Smooth muscle cell of the brain vasculature (primary cell): ENCODE data around the gene DIS3L2.

Experiments used
- DNase-seq: peaks from one replicate; pipeline ENCODE4 v3.0.0-alpha.2; 2012; ENCODE audit warnings: low read depth, low spot score

The DIS3L2 gene

GRCh38 chr2:232385660-232386489 is 424.4 kb downstream of the DIS3L2 start:
- DNase-seq = no peak

DNA sequence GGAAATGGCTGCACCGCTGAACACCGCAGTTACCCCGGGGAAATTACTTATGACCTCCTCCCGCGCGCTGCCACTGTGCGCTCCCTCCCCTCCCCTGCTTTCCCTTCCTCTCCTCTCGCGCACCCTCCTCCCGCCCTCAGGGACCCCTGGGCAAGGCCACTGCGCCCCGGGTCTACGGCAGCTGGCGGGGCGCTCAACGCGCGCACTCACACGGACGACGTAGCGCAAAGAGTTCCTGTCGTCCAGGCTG is 424.9 kb downstream of the DIS3L2 start:
- DNase-seq = no peak
